GM12878 (cell line): ENCODE measurements around the gene DMWD. TPM values are rescaled to one million over a fixed set of nuclear protein-coding genes. Genes with fewer than 3 reads are reported as not detected.

Experiments
- ATAC-seq: fragments of 200-7000 bp; cut with Tn5 transposase; 3 replicates; pipeline ENCODE4 v1.9.1; 2020; ENCODE audit warnings: mild to moderate bottlenecking, moderate library complexity
- BruUV-seq: library from RNA; stranded (reverse); fragments of 400-500 nt; replicated peaks from 2 replicates; lab custom pipeline; 2021; lab: Mats Ljungman, UMichigan
- CTCF ChIA-PET: fragments of 300-600 bp; sonication (Branson Sonifier 250); formaldehyde crosslinking; extraction: SDS; loops from one replicate; lab custom pipeline; 2021; ENCODE audit warnings: inconsistent platforms; lab: Yijun Ruan, JAX
- POLR2A ChIA-PET: fragments of 350-600 bp; formaldehyde crosslinking; extraction: SDS; loops from one replicate; lab custom pipeline; 2021; ENCODE audit warnings: inconsistent platforms; lab: Charles Lee
- RAD21 ChIA-PET: fragments of 300-600 bp; sonication (Branson Sonifier 250); formaldehyde crosslinking; loops from one replicate; lab custom pipeline; 2023; ENCODE audit warnings: antibody characterized with exemption; ENCODE audit not compliant: unreplicated experiment; lab: Charles Lee
- SMC1A ChIA-PET: fragments of 300-600 bp; sonication (Branson Sonifier 250); formaldehyde crosslinking; loops from one replicate; lab custom pipeline; 2023; ENCODE audit not compliant: unreplicated experiment, uncharacterized antibody; lab: Charles Lee
- DNase-seq: peaks from one replicate; pipeline ENCODE4 v3.0.0-alpha.2; 2011; ENCODE audit warnings: low read depth, low spot score
- FAIRE-seq: peaks from 3 replicates; lab custom pipeline; 2011; peaks lifted over from hg19 to GRCh38; lab: Jason Lieb, UNC
- H2AFZ ChIP-seq: 2 replicates; pipeline ENCODE4 v1.6.0; 2011; ENCODE audit warnings: low read depth, low read length, control low read depth; ENCODE audit not compliant: control insufficient read depth
- H3K27ac ChIP-seq: 2 replicates; pipeline ENCODE4 v1.5.1; 2011; ENCODE audit warnings: control low read depth; ENCODE audit not compliant: control insufficient read depth, insufficient read depth
- H3K27me3 ChIP-seq, 2 experiments: replicated peaks in 1 of 2; 2 replicates each; pipeline versions ENCODE4 v1.6.0 to v1.6.1; 2011; ENCODE audit warnings: low read length in 1 of 2; ENCODE audit not compliant: control insufficient read depth in 2 of 2, insufficient read depth in 2 of 2
- H3K36me3 ChIP-seq, 2 experiments: 2 replicates each; pipeline ENCODE4 v1.5.1; 2011; ENCODE audit warnings: low read length in 1 of 2; ENCODE audit not compliant: control insufficient read depth in 2 of 2, insufficient read depth in 2 of 2
- H3K4me1 ChIP-seq: 2 replicates; pipeline ENCODE4 v1.6.1; 2011; ENCODE audit warnings: mild to moderate bottlenecking, low read length, moderate library complexity, mixed read lengths; ENCODE audit not compliant: control insufficient read depth, insufficient read depth
- H3K4me2 ChIP-seq: 2 replicates; pipeline ENCODE4 v1.6.0; 2011; ENCODE audit warnings: control low read depth; ENCODE audit not compliant: control insufficient read depth, insufficient read depth
- H3K4me3 ChIP-seq: fragments of 200-600 bp; sonication (generic); 2 replicates; pipeline ENCODE4 v1.5.1; 2016
- H3K79me2 ChIP-seq: 2 replicates; pipeline ENCODE4 v1.6.0; 2011; ENCODE audit warnings: low read length; ENCODE audit not compliant: control insufficient read depth, insufficient read depth
- H3K9ac ChIP-seq: 2 replicates; pipeline ENCODE4 v1.8.0; 2011; ENCODE audit warnings: low read length, control low read depth, mixed read lengths; ENCODE audit not compliant: control insufficient read depth, insufficient read depth
- H3K9me3 ChIP-seq: replicated peaks from 3 replicates; pipeline ENCODE4 v1.5.1; 2011; ENCODE audit warnings: mild to moderate bottlenecking, low read length; ENCODE audit not compliant: control insufficient read depth, insufficient read depth
- H4K20me1 ChIP-seq: 2 replicates; pipeline ENCODE4 v1.6.0; 2011; ENCODE audit not compliant: control insufficient read depth, insufficient read depth
- CUX1 ChIP-seq: IDR thresholded peaks from 2 replicates; pipeline ENCODE4 v1.6.1; 2012; ENCODE audit warnings: improper control_type of control experiment, low read depth, low read length; ENCODE audit not compliant: insufficient replicate concordance
- ETV6 ChIP-seq, 2 experiments: fragments of 450-650 bp in 1 of 2; IDR thresholded peaks in 1 of 2; conservative IDR thresholded peaks in 1 of 2; 2 replicates each; pipeline ENCODE4 v1.6.1; 2014; ENCODE audit warnings: antibody characterized with exemption in 1 of 2, borderline replicate concordance in 1 of 2, low read depth in 1 of 2, mild to moderate bottlenecking in 1 of 2, moderate library complexity in 1 of 2
- POLR2A ChIP-seq: IDR thresholded peaks from 2 replicates; pipeline ENCODE4 v1.6.1; 2011; ENCODE audit warnings: low read depth, mild to moderate bottlenecking, low read length
- RB1 ChIP-seq: fragments of 450-650 bp; formaldehyde crosslinking; IDR thresholded peaks from 2 replicates; pipeline ENCODE4 v1.6.1; 2017; ENCODE audit warnings: mild to moderate bottlenecking, borderline replicate concordance
- SIN3A ChIP-seq: IDR thresholded peaks from 2 replicates; pipeline ENCODE4 v1.6.1; 2012; ENCODE audit warnings: low read depth, low read length, improper control_type of control experiment
- USF1 ChIP-seq: IDR thresholded peaks from 2 replicates; pipeline ENCODE4 v1.6.1; 2011; ENCODE audit warnings: borderline replicate concordance, low read depth, mild to moderate bottlenecking, moderate library complexity, mixed read lengths, low read length; ENCODE audit not compliant: insufficient read depth; ENCODE audit errors: extremely low read length
- ZNF274 ChIP-seq: IDR thresholded peaks from one replicate; pipeline ENCODE4 v1.8.0; 2011; ENCODE audit not compliant: insufficient read length, insufficient read depth
- ZNF384 ChIP-seq: IDR thresholded peaks from 2 replicates; pipeline ENCODE4 v1.6.1; 2012; ENCODE audit warnings: low read depth, mild to moderate bottlenecking, low read length, improper control_type of control experiment, borderline replicate concordance
- WGBS: methylation state at CpG from one replicate; pipeline ENCODE4 v1.1.6; 2016; ENCODE audit warnings: low lambda C conversion rate; ENCODE audit not compliant: insufficient replicate concordance, insufficient coverage; ENCODE audit errors: missing lambda C conversion rate; 5-methylcytosine and 5-hydroxymethylcytosine counted together
- in situ Hi-C: fragments of 300-500 bp; cut with MboI; formaldehyde crosslinking; loops from 9 replicates; pipeline ENCODE4 v1.14.3; 2018; ENCODE audit warnings: mixed read lengths
- intact Hi-C: fragments of 100-400 bp; cut with micrococcal nuclease; formaldehyde crosslinking; loops from one replicate; pipeline ENCODE4 v1.14.2; 2022; ENCODE audit not compliant: unreplicated experiment
- polyA plus RNA-seq, 11 experiments: library from polyadenylated mRNA; depleted of rRNA in 4 of 11; unstranded in 6 of 11; stranded (reverse) in 5 of 11; fragments of >200 nt; fragmentation: Nextera tagmentation in 4 of 11; fragmentation: Illumina TruSeq in 1 of 11; extraction: Ambion mirVana in 4 of 11; extraction: Trizol in 1 of 11; gene quantifications; 1 replicate in 1 of 11; 2 replicates in 10 of 11; pipeline versions ENCODE4 v1.2.1 to v1.2.3, GENCODE V29; 2011 to 2016; ENCODE audit warnings: inconsistent platforms in 2 of 11, missing spikeins in 2 of 11, low read depth in 1 of 11
- total RNA-seq, 4 experiments: library from RNA; depleted of rRNA in 3 of 4; stranded (reverse); fragments of >200 nt in 3 of 4; fragmentation: Illumina TruSeq in 1 of 4; extraction: Trizol in 1 of 4; gene quantifications; 2 replicates each; pipeline versions ENCODE4 v1.2.1 to v1.2.3, GENCODE V29; 2013 to 2021

The DMWD gene
- total and polyA plus RNA-seq, 10 of the 15 experiments (the other 5 are each of a cell fraction or from before 2014, with no cell fraction given), result 3.5 to 56.0 (median 11.6) TPM

GRCh38 chr19:45782162-45782691 is 10.4 kb downstream of the DMWD start, which contains the start of gene DMPK:
Gene DMPK, minus strand, starts transcription at chr19:45782490. Its CDS starts 138 bp downstream, at chr19:45782352.
- no peaks in the 10 kb centered on the region for H4K20me1 ChIP-seq
- peaks cover 0 to 2% of the 10 kb centered on the region in 2 experiments; a peak in 1 of 4 replicates for H3K36me3 ChIP-seq
- WGBS, result 63% methylated on average over 14 of the region's 18 CpGs
- FAIRE-seq (no peak), DNase-seq (no peak), ATAC-seq (no peak)
- no peaks in the 10 kb centered on the region for H3K79me2 ChIP-seq
- in situ Hi-C loops, result no loop called here
- ChIA-PET SMC1A (no interaction called here), POLR2A (interaction anchor here (0.5 to 0.6 kb wide), 3 partner anchors 67 to 252 kb away, joined by 3 read pairs; no protein-coding TSS in a partner anchor), CTCF (interaction anchor here (0.6 to 1.3 kb wide), 2 partner anchors 12 kb away, joined by 3 to 4 read pairs; no protein-coding TSS in a partner anchor), RAD21 (interaction anchor here (1.8 kb wide), 1 partner anchor 89 kb away, joined by 3 read pairs; the partner anchor contains the start of gene QPCTL)
- H3K27me3 ChIP-seq, result no peaks in the 10 kb centered on the region
- H3K9me3 ChIP-seq, result no peaks in the 10 kb centered on the region
- H3K4me2 ChIP-seq, result no peak within 1 kb of the TSS
- no peak within 1 kb of the TSS for H2AFZ ChIP-seq
- H3K4me1 ChIP-seq, result peaks cover 11% of the 10 kb centered on the region
- BruUV-seq, result no TSS peak
- no peak for TF ChIP-seq RB1
- no peak for TF ChIP-seq CUX1
- TF ChIP-seq USF1, result no peak
- no peak for TF ChIP-seq ZNF274
- no peak for TF ChIP-seq ZNF384
- 0 out of 2 replicates have a peak, but pooled peaks have one; percentile 13 for TF ChIP-seq POLR2A
- no peak for TF ChIP-seq ETV6 (conservative IDR thresholded peaks at IDR 0.05 in 1 of 2, IDR thresholded peaks at IDR 0.05 in 1 of 2; ENCODE audit: borderline replicate concordance in 1 of 2, low read depth in 1 of 2)
- no peak for TF ChIP-seq SIN3A
- no peak within 1 kb of the TSS for H3K9ac ChIP-seq
- H3K4me3 ChIP-seq, result no peak within 1 kb of the TSS
- intact Hi-C loops, result no loop called here
- H3K27ac ChIP-seq, result no peak within 1 kb of the TSS
